ENCODE results near the gene SGCA.

Gene SGCA

GRCh38 chr17:50211249-50212120 is 45.7 kb downstream of the SGCA start:
- no peak for DNase-seq

GRCh38 chr17:50212121-50212843 is 46.5 kb downstream of the SGCA start:
- DNase-seq = no peak

GRCh38 chr17:50213026-50214022 is 47.5 kb downstream of the SGCA start:
- no peak for DNase-seq

DNA sequence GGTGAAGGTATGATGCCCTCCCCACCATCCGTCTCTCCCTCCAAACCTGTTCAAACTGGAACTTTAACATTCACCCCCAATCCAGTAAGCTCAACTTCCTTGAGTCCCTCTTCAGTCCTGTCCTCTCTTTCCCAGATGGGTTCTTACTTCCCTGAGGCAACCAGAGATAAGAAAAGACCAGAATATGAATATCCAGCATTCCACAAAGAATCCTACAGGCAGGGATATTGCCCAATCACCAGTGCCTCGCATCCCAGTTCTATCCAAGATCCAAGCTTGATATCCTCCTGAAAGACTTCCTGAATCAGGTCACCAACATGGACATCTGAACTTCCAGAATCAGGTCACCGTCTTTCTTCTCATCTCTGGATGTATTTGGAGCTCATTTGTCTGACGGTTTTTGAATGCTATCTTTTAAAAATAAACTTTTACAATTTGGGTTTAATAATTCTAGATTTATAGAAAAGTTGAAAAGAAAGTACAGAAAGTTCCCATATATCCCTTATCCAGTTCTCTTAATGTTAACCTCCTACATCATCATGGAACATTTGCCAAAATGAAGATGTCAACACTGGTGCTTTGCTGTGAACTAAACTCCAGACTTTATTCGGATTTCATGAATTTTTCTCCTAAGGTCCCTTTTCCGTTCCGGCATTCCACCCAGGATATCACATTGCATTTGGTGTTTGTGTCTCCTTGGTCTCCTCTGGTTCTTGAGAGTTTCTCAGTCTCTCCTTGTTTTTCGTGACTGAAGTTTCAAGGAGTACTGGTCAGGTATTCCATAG is 49.4 kb downstream of the SGCA start:
- no peak for DNase-seq

DNA sequence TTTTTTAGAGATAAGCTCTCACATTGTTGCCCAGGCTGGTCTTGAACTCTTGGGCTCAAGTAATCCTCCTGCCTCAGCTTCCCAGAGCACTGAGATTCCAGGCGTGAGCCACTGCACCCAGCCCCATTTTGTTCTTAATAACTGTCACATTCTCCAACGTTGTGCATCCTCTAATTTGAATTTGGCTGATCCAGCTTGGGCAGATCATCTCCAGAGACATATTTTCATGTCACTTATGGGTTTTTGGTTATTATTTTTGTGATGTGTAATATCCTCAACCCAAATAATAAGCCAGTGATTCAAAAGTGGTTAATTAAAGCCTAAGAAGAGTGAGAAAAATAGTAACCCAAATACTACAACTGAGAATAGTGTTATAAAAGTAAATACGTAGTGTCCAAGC is 51.8 kb downstream of the SGCA start:
- no peak for DNase-seq

DNA sequence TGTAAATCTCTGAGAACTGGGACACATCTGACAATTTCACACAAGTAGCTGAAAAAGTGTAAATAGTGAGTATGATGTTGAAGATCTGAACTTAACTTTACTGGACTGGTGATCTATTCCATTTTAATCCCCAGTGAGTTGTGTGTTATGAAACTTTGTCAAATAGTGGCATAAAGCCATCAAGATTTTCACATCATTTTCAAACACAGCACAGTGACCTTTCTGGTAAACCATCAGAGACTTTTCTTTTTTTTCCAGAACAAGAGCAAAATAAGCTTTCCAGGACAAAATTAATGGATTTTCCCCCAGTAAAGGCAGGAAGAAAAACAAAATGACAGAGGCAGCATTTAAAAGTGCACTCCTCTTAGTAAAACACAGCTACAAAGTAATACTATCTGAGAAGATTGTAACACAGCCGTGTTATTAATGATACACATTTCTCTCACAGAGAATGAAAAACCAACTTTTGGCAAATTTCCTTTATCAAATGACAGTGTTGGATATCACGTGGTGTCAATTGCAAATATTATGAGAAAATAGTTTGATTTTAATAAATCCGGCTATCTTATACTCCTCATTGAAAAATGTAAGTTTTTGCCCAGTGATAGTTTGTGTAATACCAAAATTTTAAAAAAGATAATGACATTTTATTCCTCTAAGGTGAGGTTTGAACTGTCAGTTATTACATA is 52.4 kb downstream of the SGCA start:
- no peak for DNase-seq

DNA sequence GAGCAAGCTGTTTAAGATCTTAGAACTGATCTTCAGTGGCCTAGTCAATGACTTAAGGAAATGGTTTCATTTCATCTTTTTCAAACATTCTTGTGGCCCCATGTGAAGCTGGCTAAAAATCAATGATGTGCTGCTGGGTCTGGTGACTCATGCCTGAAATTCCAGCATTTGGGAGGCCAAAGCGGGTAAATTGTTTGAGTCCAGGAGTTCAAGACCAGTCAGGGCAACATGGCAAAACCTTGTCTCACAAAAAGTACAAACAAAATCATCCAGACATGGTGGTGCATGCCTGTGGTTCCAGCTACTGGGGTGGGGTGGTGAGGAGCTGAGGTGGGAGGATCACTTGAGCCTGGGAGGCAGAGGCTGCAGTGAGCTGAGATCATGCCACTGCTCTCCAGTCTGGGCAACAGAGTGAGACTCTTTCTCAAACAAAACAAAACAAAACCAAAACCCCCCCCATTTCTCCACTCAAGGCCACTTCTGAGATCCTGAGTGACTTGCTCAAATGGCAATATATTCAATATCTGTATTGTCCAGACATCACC is 53.0 kb downstream of the SGCA start:
- no peak for DNase-seq

- no peak for DNase-seq
These were observed 53.5 kb downstream of the SGCA start for GRCh38 chr17:50219342-50219741.

GRCh38 chr17:50219939-50220465 is 54.2 kb downstream of the SGCA start:
- no peak for DNase-seq

- DNase-seq = no peak
These were observed 55.0 kb downstream of the SGCA start for GRCh38 chr17:50220811-50221210.

- no peak for DNase-seq
These were observed 55.6 kb downstream of the SGCA start for GRCh38 chr17:50221266-50221863.

DNA sequence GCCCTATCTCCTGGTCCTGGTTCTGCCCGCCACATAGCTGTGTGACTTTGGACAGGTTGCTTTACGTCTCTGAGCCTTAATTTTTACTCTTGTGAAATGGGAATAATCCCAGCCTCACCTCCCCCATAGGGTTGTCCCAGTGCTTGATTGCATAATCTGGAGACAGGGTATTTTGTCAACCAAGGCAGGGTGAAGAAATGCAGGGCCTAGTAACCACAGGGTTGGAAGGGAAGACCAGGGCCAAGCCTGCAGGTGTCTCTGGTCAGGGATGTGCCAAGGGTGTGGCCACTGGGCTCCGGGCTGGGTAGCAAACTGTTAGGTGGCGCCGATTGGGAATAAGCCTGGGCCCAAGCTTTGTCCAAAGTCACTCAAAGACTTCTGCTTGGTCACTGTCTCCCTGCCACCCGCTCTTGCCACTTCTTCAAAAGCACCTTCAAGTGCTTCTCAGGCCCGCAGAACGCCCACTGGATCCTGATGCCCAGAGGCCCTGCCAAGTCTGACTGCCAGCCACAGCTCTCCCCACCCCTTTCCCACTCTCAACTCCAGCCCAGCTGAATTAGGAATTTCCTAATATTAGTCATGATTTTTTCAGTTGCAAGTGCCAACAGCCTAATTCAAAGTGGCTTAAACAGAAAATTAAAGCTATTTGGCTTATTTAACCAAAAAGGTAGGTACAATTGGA is 56.2 kb downstream of the SGCA start:
- DNase-seq = no peak

DNA sequence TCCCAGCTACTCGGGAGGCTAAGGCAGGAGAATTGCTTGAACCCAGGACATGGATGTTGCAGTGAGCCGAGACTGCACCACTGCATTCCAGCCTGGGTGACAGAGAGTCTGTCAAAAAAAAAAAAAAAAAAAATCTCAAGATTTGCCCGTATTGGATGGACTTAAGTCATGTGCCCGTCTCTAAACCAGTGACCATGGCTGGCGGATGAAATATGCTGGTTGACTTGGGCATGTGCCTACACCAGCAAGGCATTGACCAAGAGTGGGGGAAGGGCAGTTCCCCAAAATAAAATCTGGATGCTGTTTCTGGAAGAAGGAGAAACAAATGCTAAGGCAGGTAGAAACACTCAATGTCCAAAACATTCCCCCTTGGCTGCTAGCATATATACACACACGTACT is 57.1 kb downstream of the SGCA start:
- DNase-seq = no peak
